HG03558 (cell line): ENCODE results near the gene GJB1.
"Not testable (repeated sequence)": the region's sequence is repeated elsewhere in the genome, so short reads cannot be mapped to it uniquely, and the experiment has no call there.

ENCODE experiments used
- ATAC-seq: cut with Tn5 transposase; IDR thresholded peaks from one replicate; pipeline ENCODE4 v1.9.1; 2021; ENCODE audit warnings: moderate number of reproducible peaks; ENCODE audit not compliant: unreplicated experiment; ENCODE audit errors: extremely low read depth

GJB1 gene

DNA sequence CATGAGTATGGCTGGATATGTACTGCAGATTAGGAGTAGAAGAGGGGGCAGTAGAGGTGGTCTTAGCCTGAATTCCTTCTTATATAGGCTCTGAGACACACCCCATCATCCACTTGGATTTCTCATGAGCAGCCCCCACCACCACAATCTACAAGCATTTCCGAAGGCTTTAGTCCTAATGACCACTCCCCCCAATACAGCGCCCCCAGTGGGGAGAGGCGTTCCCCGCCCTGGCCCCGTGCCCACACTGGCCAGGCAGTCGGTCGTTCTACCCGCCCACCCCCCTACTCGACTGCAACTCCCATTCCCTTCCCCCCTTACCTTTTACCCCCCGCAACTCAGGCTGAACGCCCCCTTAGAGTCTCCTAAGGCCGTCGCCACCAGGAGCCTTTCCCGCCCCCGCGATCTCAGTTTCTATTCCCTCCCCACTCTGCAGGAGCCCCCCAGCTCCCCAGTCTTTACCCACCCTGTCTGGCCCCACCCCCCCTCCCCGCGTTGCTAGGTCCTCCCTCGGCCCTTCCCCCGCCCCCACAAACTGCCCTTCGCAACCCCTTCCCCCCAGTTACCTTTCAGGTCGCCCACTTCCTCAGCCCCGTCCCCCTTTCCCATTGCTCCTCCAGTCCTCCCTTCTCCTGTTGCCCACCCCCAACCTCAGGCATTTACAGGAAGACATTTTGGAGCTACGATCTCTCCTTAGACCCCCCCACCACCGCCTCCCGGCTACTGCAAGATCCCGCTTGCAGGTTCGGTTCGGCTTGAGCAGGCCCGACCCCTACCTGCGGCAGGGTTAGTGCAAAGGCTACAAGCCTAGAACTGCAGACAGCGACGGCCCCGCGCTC is 30.4 kb downstream of the GJB1 start:
- ATAC-seq, result no peak

DNA sequence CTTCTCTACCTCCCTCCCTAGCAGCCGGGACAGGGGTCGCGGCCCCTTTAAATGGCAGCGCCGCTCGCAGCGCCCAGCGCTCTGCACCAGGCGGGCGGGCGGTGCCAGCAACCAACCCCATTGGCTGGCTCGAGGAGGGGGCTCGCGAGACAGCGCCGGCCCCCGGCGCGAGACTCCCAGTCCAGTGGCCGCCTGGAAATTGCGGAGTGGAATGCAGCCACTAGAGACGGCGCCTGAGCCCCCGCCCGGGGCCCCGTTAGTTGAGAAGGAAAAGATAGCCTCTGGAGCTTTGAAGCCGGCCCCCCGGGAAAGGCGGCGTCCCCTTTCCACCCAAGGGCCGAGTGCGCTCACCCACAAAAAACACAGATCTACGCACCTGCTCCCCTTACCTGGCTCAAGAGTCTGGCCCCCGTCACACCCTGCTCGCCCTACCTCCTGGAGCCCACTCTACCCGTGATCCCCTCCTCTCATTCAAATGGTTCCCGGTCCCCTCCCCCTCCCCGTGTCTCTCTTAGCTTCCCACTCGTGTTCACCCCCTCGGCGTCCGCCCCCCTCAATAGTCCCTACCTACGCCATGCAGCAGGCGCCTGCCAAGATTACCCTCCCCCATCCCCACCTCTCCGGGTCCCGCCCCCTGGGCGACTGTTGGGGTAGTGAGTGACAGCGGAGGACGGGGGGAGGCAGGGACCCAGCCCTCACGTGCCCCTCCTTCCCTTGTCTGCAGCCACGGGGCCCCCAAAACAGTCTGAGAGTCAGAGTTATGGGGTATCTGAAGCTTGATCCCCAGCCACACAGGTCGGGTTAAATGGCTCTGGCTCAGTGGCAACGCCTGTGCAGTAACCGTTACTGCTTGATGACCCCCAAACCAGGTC is 31.3 kb downstream of the GJB1 start, which contains the start of gene ZMYM3:
Gene ZMYM3 (minus strand): TSS at position 49 of the 872 bp plus-strand sequence. CDS start 885 bp downstream, outside the sequence.
- peak; percentile 38 for ATAC-seq

DNA sequence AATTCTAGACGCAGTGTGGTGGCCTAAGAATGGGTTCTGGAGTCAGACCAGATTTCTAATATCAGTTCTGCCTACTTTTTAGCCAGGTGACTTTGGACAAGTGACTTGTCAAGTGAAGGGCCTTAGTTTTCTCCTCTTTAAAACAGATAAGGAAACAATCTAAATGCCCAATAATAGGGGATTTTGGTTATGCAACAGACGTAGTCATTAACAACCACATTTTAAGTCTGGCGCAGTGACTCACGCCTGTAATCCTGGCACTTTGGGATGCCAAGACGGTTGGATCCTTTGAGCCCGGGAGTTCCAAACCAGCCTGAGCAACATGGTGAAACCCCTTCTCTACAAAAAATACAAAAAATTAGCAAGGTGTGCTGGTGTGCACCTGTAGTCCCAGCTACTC is 33.0 kb downstream of the GJB1 start:
- ATAC-seq, result no peak

DNA sequence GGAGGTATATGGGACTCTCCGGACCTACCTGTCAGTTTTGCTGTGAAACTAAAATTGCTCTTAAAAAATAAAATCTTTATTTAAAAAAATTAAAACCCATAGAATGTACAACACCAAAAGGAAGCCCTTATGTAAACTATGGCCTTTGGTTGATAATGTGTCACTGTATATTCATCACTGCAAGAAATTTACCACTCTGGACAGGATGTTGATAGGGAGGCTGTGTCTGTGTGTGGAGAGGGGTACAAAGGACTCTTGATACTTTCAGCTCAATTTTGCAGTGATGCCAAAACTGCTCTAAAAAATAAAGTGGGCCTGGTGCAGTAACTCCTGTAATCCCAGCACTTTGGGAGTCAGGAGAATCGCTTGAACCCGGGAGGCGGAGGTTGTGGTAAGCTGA is 33.8 kb downstream of the GJB1 start:
- no peak for ATAC-seq

DNA sequence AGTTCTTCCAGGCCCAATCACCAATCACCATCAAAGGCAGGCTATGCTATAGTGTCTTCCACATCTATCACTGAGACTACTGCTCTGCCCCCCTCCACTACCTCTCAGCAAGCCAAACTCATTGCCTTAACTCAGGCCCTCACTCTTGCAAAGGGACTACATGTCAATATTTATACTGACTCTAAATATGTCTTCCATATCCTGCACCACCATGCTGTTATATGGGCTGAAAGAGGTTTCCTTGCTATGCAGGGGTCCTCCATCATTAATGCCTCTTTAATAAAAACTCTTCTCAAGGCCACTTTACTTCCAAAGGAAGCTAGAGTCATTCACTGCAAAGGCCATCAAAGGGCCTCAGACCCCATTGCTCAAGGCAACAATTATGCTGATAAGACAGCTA is 45.6 kb downstream of the GJB1 start:
- not testable (repeated sequence) for ATAC-seq

DNA sequence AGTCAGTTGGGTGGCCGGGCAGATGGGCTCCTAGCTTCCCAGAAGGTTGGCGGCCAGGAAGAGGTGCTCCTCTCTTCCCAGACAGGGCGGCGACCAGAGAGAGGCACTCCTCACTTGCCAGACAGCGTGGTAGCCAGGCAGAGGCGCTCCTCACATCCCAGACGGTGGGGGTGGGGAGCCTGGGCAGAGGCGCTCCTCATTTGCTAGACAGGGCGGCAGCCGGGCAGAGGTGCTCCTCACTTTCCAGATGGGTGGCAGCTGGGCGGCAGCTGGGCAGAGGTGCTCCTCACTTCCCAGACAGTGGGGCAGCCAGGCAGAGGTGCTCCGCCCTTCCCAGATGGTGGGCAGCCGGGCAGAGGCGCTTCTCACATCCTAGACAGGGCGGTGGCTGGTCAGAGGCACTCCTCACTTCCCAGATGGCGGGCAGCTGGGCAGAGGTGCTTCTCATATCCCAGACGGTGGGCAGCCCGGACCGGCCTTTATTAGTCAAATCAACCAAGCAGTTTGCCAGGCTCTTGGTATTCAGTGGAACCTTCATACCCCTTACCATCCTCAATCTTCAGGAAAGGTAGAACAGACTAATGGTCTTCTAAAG is 46.9 kb downstream of the GJB1 start:
- ATAC-seq, result no peak

DNA sequence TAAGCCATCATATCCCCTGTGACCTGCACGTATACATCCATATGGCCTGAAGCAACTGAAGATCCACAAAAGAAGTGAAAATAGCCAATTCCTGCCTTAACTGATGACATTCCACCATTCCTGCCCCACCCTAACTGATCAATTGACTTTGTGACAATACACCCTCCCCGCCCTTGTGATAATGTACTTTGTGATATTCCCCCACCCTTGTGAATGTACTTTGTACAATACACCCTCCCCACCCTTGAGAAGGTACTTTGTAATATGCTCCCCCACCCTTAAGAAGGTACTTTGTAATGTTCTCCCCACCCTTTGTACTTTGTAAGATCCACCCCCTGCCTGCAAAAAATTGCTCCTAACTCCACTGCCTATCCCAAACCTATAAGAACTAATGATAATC is 49.3 kb downstream of the GJB1 start:
- ATAC-seq, result not testable (repeated sequence)
